ENCODE data around the gene ITPK1.

ITPK1 gene

GRCh38 chr14:93042968-93043940, 72.5 kb downstream of the ITPK1 start:
- no peaks in the 10 kb centered on the region for H3K79me2 ChIP-seq (ENCODE audit: control insufficient read depth, insufficient read depth, low read length, unreplicated experiment)
- H3K27ac ChIP-seq (ENCODE audit: low read depth, low read length): peak overlapping the region; percentile 81
- H2AFZ ChIP-seq (ENCODE audit: low read length, unreplicated experiment): no peak overlapping the region
- no peaks in the 10 kb centered on the region for H3K27me3 ChIP-seq (ENCODE audit: insufficient read depth, low read length)
- H3K4me3 ChIP-seq (ENCODE audit: low read depth, low read length): peak overlapping the region; percentile 30; the same call in 1 of the 2 replicates
- H3K4me1 ChIP-seq (ENCODE audit: control insufficient read depth, insufficient read depth, low read length, unreplicated experiment): peaks cover 74% of the 10 kb centered on the region
- H3K36me3 ChIP-seq (ENCODE audit: insufficient read depth, low read length): no peaks in the 10 kb centered on the region

DNA sequence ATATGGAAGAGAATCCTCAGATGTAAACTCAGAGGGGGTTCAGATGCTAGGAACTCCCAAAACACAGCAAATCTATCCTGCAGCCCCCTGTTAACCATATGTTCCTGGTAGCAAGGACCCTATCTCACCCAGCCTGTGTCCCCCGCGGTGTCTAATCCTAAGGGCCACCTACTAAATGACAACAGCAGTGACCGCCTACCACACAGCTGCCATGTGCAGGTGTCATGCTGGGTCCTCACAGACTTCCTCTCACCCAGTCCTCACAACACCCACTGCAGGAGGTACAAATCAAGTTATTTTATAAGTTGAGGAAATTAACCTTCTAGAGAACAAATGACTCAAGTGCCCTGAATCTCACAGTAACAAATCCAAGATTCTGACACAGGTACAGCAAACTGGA, 73.9 kb downstream of the ITPK1 start:
- no peak overlapping the region for H2AFZ ChIP-seq (ENCODE audit: low read length, unreplicated experiment)
- H3K27ac ChIP-seq (ENCODE audit: low read depth, low read length): no peak overlapping the region
- no peaks in the 10 kb centered on the region for H3K79me2 ChIP-seq (ENCODE audit: control insufficient read depth, insufficient read depth, low read length, unreplicated experiment)
- H3K36me3 ChIP-seq (ENCODE audit: insufficient read depth, low read length): no peaks in the 10 kb centered on the region
- H3K4me3 ChIP-seq (ENCODE audit: low read depth, low read length): no peak overlapping the region
- peaks cover 88% of the 10 kb centered on the region for H3K4me1 ChIP-seq (ENCODE audit: control insufficient read depth, insufficient read depth, low read length, unreplicated experiment)
- no peaks in the 10 kb centered on the region for H3K27me3 ChIP-seq (ENCODE audit: insufficient read depth, low read length)

DNA sequence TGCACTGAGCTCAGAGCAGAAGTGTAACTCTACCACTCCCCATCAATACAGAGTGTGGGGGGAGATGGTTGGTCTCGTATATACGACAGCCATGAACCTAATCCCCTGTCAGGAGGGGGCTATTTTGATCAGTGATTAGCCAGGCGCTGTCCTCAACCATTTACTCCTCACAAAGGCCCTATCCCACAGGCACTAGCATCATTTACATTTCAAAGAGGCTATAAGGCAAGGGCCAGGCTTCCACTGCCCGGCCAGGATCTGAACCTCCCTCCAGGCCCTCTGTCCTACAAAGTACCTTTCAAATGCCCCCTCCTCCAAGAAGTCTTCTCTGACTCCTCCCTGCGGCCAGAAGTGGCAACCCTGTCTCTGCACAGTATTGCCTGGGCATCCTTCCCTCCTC, 74.7 kb downstream of the ITPK1 start:
- no peaks in the 10 kb centered on the region for H3K27me3 ChIP-seq (ENCODE audit: insufficient read depth, low read length)
- no peak overlapping the region for H2AFZ ChIP-seq (ENCODE audit: low read length, unreplicated experiment)
- no peak overlapping the region for H3K27ac ChIP-seq (ENCODE audit: low read depth, low read length)
- no peaks in the 10 kb centered on the region for H3K36me3 ChIP-seq (ENCODE audit: insufficient read depth, low read length)
- H3K4me1 ChIP-seq (ENCODE audit: control insufficient read depth, insufficient read depth, low read length, unreplicated experiment): peaks cover 89% of the 10 kb centered on the region
- no peaks in the 10 kb centered on the region for H3K79me2 ChIP-seq (ENCODE audit: control insufficient read depth, insufficient read depth, low read length, unreplicated experiment)
- no peak overlapping the region for H3K4me3 ChIP-seq (ENCODE audit: low read depth, low read length)

GRCh38 chr14:93040443-93040842, 75.3 kb downstream of the ITPK1 start:
- Histone ChIP-seq H3K36me3 (ENCODE audit: insufficient read depth, low read length) (no peaks in the 10 kb centered on the region), H3K27ac (ENCODE audit: low read depth, low read length) (no peak overlapping the region), H3K4me1 (ENCODE audit: control insufficient read depth, insufficient read depth, low read length, unreplicated experiment) (peaks cover 89% of the 10 kb centered on the region), H3K4me3 (ENCODE audit: low read depth, low read length) (no peak overlapping the region), H2AFZ (ENCODE audit: low read length, unreplicated experiment) (no peak overlapping the region), H3K27me3 (ENCODE audit: insufficient read depth, low read length) (no peaks in the 10 kb centered on the region), H3K79me2 (ENCODE audit: control insufficient read depth, insufficient read depth, low read length, unreplicated experiment) (no peaks in the 10 kb centered on the region)

DNA sequence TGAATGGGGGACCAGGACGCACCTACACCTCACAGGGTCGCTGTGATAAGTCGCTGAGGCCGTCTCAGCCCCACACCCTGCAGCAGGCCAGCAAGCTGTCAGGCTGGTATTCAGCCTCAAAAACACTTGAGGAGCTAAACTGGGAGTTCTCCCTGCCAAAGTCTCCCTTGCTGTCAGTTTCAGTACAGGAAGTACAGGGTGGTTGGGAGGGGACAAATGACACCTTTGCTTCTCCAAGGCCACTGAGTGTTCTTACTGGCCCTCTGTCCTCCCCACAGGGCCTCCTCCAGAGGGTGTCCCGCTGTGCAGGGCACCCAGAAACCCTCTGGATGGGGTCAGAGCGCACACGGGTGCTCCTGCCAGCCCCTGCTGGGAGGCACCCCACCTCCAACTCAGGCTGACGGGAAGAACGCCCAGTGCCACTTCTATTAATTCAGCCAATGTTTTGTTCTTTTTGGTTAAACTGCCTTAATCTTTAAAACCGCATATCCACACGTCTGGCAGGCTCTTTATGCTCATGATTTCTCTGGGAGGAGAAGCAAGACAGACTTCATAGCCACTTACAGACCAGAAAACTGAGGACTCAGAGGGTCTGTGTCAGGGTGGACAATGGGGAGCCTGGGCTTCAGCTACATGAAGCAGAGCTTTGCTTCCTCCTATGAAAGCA, 75.9 kb downstream of the ITPK1 start:
- H2AFZ ChIP-seq (ENCODE audit: low read length, unreplicated experiment): no peak overlapping the region
- no peak overlapping the region for H3K4me3 ChIP-seq (ENCODE audit: low read depth, low read length)
- H3K79me2 ChIP-seq (ENCODE audit: control insufficient read depth, insufficient read depth, low read length, unreplicated experiment): no peaks in the 10 kb centered on the region
- no peaks in the 10 kb centered on the region for H3K27me3 ChIP-seq (ENCODE audit: insufficient read depth, low read length)
- no peak overlapping the region for H3K27ac ChIP-seq (ENCODE audit: low read depth, low read length)
- H3K4me1 ChIP-seq (ENCODE audit: control insufficient read depth, insufficient read depth, low read length, unreplicated experiment): peaks cover 84% of the 10 kb centered on the region
- no peaks in the 10 kb centered on the region for H3K36me3 ChIP-seq (ENCODE audit: insufficient read depth, low read length)

DNA sequence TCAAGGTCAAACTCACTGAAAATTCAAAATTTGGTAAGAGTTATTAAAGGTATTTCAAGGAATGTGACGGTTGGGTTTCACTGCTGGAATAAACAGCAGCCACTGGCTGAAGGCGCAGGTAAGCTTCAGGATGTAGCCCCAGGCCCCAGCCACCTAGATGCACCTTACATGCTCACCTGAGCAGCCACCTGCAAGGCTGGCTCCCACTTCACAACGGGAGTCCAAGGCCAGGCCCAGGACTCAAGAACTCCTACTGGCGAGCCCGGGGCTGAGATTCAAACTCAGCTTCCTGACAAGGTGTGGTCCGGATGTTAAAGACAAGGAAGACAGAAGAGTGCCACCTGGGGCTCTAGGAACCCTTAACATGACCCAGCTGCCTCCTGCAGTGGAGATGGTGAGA, 78.4 kb downstream of the ITPK1 start:
- peak overlapping the region; percentile 68; the same call in 1 of the 2 replicates for H3K27ac ChIP-seq (ENCODE audit: low read depth, low read length)
- no peak overlapping the region for H3K4me3 ChIP-seq (ENCODE audit: low read depth, low read length)
- H3K27me3 ChIP-seq (ENCODE audit: insufficient read depth, low read length): no peaks in the 10 kb centered on the region
- peaks cover 74% of the 10 kb centered on the region for H3K4me1 ChIP-seq (ENCODE audit: control insufficient read depth, insufficient read depth, low read length, unreplicated experiment)
- H3K79me2 ChIP-seq (ENCODE audit: control insufficient read depth, insufficient read depth, low read length, unreplicated experiment): no peaks in the 10 kb centered on the region
- no peak overlapping the region for H2AFZ ChIP-seq (ENCODE audit: low read length, unreplicated experiment)
- no peaks in the 10 kb centered on the region for H3K36me3 ChIP-seq (ENCODE audit: insufficient read depth, low read length)

DNA sequence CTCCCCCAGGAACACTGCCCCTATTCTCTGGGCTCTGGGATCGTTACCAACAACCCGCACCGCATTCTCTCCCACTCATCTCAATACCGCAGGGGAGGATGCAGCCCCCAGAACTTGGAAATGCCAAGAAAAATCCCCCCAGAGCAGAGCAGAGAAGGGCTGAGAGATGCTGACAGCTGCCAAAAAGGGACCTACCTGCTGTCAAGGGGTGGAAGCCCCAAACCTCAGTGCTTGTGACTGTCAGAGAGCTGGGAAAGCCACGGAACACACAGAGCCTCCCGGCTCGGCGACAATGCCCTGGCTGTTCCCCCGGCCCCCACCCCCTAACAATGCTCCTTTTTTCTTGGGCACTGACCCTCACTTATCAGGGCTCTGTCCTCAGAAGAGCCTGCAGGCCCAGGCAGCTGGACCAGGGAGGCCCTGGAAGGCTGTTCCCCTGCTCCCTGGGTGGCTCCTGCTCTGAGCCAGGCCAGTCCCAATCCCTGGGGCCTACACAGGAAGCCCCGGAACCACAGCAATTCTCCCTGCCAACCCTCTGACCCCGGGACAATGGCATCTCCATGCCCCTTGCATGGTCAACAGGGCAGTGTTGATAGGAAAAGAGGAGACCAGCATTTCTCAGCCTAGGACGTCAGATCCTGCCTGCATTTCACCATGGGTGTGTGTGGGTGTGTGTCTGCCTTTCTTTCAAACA, 78.9 kb downstream of the ITPK1 start:
- no peak overlapping the region for H2AFZ ChIP-seq (ENCODE audit: low read length, unreplicated experiment)
- no peaks in the 10 kb centered on the region for H3K79me2 ChIP-seq (ENCODE audit: control insufficient read depth, insufficient read depth, low read length, unreplicated experiment)
- peaks cover 73% of the 10 kb centered on the region for H3K4me1 ChIP-seq (ENCODE audit: control insufficient read depth, insufficient read depth, low read length, unreplicated experiment)
- peak overlapping the region; percentile 68 for H3K27ac ChIP-seq (ENCODE audit: low read depth, low read length)
- no peaks in the 10 kb centered on the region for H3K27me3 ChIP-seq (ENCODE audit: insufficient read depth, low read length)
- no peak overlapping the region for H3K4me3 ChIP-seq (ENCODE audit: low read depth, low read length)
- H3K36me3 ChIP-seq (ENCODE audit: insufficient read depth, low read length): no peaks in the 10 kb centered on the region

GRCh38 chr14:93035917-93036651, 79.6 kb downstream of the ITPK1 start:
- H2AFZ ChIP-seq (ENCODE audit: low read length, unreplicated experiment): no peak overlapping the region
- H3K4me3 ChIP-seq (ENCODE audit: low read depth, low read length): no peak overlapping the region
- H3K79me2 ChIP-seq (ENCODE audit: control insufficient read depth, insufficient read depth, low read length, unreplicated experiment): no peaks in the 10 kb centered on the region
- H3K36me3 ChIP-seq (ENCODE audit: insufficient read depth, low read length): no peaks in the 10 kb centered on the region
- peak overlapping the region; percentile 68 for H3K27ac ChIP-seq (ENCODE audit: low read depth, low read length)
- H3K27me3 ChIP-seq (ENCODE audit: insufficient read depth, low read length): no peaks in the 10 kb centered on the region
- H3K4me1 ChIP-seq (ENCODE audit: control insufficient read depth, insufficient read depth, low read length, unreplicated experiment): peaks cover 78% of the 10 kb centered on the region

DNA sequence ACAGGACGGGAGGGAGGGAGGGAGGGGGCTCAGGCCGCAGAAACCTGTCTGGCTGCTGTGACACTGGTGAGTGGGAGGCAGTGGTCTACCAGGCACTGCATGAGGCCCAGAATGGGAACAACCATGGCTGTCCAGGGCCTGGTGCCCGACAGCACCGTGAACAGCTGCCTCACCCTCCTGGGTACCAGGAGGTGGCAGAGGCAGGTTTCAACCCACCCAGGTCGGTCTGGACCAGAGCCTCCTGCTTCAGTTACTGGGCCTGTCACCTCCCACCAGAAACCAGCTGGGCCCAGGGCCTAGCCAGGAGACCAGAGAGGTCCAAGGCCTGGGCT, 80.2 kb downstream of the ITPK1 start:
- Histone ChIP-seq H3K27me3 (ENCODE audit: insufficient read depth, low read length) (no peaks in the 10 kb centered on the region), H3K27ac (ENCODE audit: low read depth, low read length) (peak overlapping the region; percentile 68; the same call in 1 of the 2 replicates), H3K79me2 (ENCODE audit: control insufficient read depth, insufficient read depth, low read length, unreplicated experiment) (no peaks in the 10 kb centered on the region), H3K4me1 (ENCODE audit: control insufficient read depth, insufficient read depth, low read length, unreplicated experiment) (peaks cover 73% of the 10 kb centered on the region), H2AFZ (ENCODE audit: low read length, unreplicated experiment) (no peak overlapping the region), H3K4me3 (ENCODE audit: low read depth, low read length) (no peak overlapping the region), H3K36me3 (ENCODE audit: insufficient read depth, low read length) (no peaks in the 10 kb centered on the region)

- no peaks in the 10 kb centered on the region for H3K79me2 ChIP-seq (ENCODE audit: control insufficient read depth, insufficient read depth, low read length, unreplicated experiment)
- H3K27ac ChIP-seq (ENCODE audit: low read depth, low read length): no peak overlapping the region
- peaks cover 65% of the 10 kb centered on the region for H3K4me1 ChIP-seq (ENCODE audit: control insufficient read depth, insufficient read depth, low read length, unreplicated experiment)
- no peak overlapping the region for H3K4me3 ChIP-seq (ENCODE audit: low read depth, low read length)
- H3K27me3 ChIP-seq (ENCODE audit: insufficient read depth, low read length): no peaks in the 10 kb centered on the region
- no peak overlapping the region for H2AFZ ChIP-seq (ENCODE audit: low read length, unreplicated experiment)
- no peaks in the 10 kb centered on the region for H3K36me3 ChIP-seq (ENCODE audit: insufficient read depth, low read length)
Measured at GRCh38 chr14:93034671-93034994, 81.1 kb downstream of the ITPK1 start.

Data from ACC112 (cell line).